Right hindlimb (tissue), 1 donor: ENCODE data around the gene SPAG16.

Experiments used
- DNase-seq: peaks from one replicate; pipeline ENCODE4 v3.0.0-alpha.2; 2018

SPAG16 gene

GRCh38 chr2:214315324-214315723 is 1031.1 kb downstream of the SPAG16 start:
- DNase-seq, result no peak

- DNase-seq, result no peak
Observed at GRCh38 chr2:214320211-214320610, 1035.9 kb downstream of the SPAG16 start.

GRCh38 chr2:214322662-214323061 is 1038.4 kb downstream of the SPAG16 start:
- no peak for DNase-seq

- DNase-seq, result no peak
Observed at GRCh38 chr2:214325404-214325803, 1041.1 kb downstream of the SPAG16 start.

- no peak for DNase-seq
Observed at GRCh38 chr2:214328941-214329340, 1044.7 kb downstream of the SPAG16 start.

- no peak for DNase-seq
Observed at GRCh38 chr2:214341646-214342045, 1057.4 kb downstream of the SPAG16 start.

- no peak for DNase-seq
Observed at GRCh38 chr2:214358506-214358905, 1074.2 kb downstream of the SPAG16 start.

- no peak for DNase-seq
Observed at GRCh38 chr2:214361116-214361515, 1076.9 kb downstream of the SPAG16 start.

- DNase-seq, result no peak
Observed at GRCh38 chr2:214365549-214365948, 1081.3 kb downstream of the SPAG16 start.

GRCh38 chr2:214367171-214367570 is 1082.9 kb downstream of the SPAG16 start:
- DNase-seq, result no peak

- no peak for DNase-seq
Observed at GRCh38 chr2:214376618-214377285, 1092.5 kb downstream of the SPAG16 start.

- no peak for DNase-seq
Observed at GRCh38 chr2:214377286-214377624, 1093.0 kb downstream of the SPAG16 start.

- peak; percentile 16 for DNase-seq
Observed at GRCh38 chr2:214378455-214379103, 1094.3 kb downstream of the SPAG16 start.

GRCh38 chr2:214379227-214379626 is 1095.0 kb downstream of the SPAG16 start:
- DNase-seq, result no peak

GRCh38 chr2:214380681-214381080 is 1096.4 kb downstream of the SPAG16 start:
- no peak for DNase-seq

GRCh38 chr2:214382229-214382628 is 1098.0 kb downstream of the SPAG16 start:
- DNase-seq, result no peak

- DNase-seq, result no peak
Observed at GRCh38 chr2:214386720-214387119, 1102.5 kb downstream of the SPAG16 start.

- DNase-seq, result no peak
Observed at GRCh38 chr2:214389334-214389733, 1105.1 kb downstream of the SPAG16 start.

- DNase-seq, result no peak
Observed at GRCh38 chr2:214393796-214394195, 1109.5 kb downstream of the SPAG16 start.

- DNase-seq, result no peak
Observed at GRCh38 chr2:214395040-214395439, 1110.8 kb downstream of the SPAG16 start.

GRCh38 chr2:214401580-214401979 is 1117.3 kb downstream of the SPAG16 start:
- DNase-seq, result no peak

GRCh38 chr2:214410128-214410775 is 1126.0 kb downstream of the SPAG16 start:
- DNase-seq, result no peak

- peak; percentile 88 for DNase-seq
Observed at GRCh38 chr2:214410918-214411554, 1126.8 kb downstream of the SPAG16 start, which contains the start of gene VWC2L. TSS of gene VWC2L (plus strand) at chr2:214411054. CDS start at chr2:214414194, 3,140 bp downstream.

GRCh38 chr2:214412679-214413078 is 1128.4 kb downstream of the SPAG16 start:
- no peak for DNase-seq
